ENCODE measurements around the gene HOXD9. TPM values are rescaled to one million over a fixed set of nuclear protein-coding genes. Genes with fewer than 3 reads are reported as not detected.

The HOXD9 gene
- polyA plus RNA-seq, 3 donors, result not detected

GRCh38 chr2:176088048-176088936 is 34.2 kb upstream of the HOXD9 start:
- Mint-ChIP-seq H3K27ac (no peak overlapping the region), H3K36me3 (peaks cover 0 to 15% of the 10 kb centered on the region in 2 donors), H3K9me3 (peaks cover 0 to 44% (median 26%) of the 10 kb centered on the region in 7 donors), H3K4me3 (peak overlapping the region; percentile 79 to 98), H3K4me1 (peaks cover 31% of the 10 kb centered on the region), H3K27me3 (ENCODE audit: low read depth in 3 of 3) (peaks cover 93 to 98% (median 95%) of the 10 kb centered on the region in 3 donors)
- Histone ChIP-seq H3K9ac (ENCODE audit: insufficient read depth, low read length, poor library complexity, severe bottlenecking) (no peak overlapping the region), H3K27me3 (ENCODE audit: control insufficient read depth in 2 of 2, insufficient read depth in 2 of 2, low read length in 2 of 2) (peaks cover 91 to 94% of the 10 kb centered on the region in 2 donors), H3K27ac (ENCODE audit: low read depth in 1 of 2, low read length in 2 of 2) (no peak overlapping the region), H2AFZ (ENCODE audit: insufficient read depth, low read depth, low read length, poor library complexity, severe bottlenecking) (peak overlapping the region; percentile 44), H3K4me2 (replicated peaks; ENCODE audit: extremely low read depth, low read length, poor library complexity, severe bottlenecking) (peak overlapping the region; percentile 64), H3K36me3 (replicated peaks in 1 of 2; ENCODE audit: control insufficient read depth in 1 of 2, insufficient read depth in 2 of 2, low read length in 2 of 2) (no peaks in the 10 kb centered on the region), H3K9me3 (replicated peaks in 1 of 2; ENCODE audit: control insufficient read depth in 1 of 2, insufficient read depth in 1 of 2, low read length in 2 of 2) (peaks cover 0 to 82% of the 10 kb centered on the region in 2 donors), H3K4me3 (replicated peaks in 1 of 3; ENCODE audit: low read depth in 2 of 3, low read length in 3 of 3) (peak overlapping the region in 1 of 3 experiments; percentile 48), H3K79me2 (ENCODE audit: insufficient read depth, low read length) (no peaks in the 10 kb centered on the region), H3K4me1 (ENCODE audit: control insufficient read depth in 1 of 2, insufficient read depth in 2 of 2, low read length in 2 of 2) (peaks cover 11 to 19% of the 10 kb centered on the region in 2 donors), H4K20me1 (ENCODE audit: insufficient read depth, low read length) (no peaks in the 10 kb centered on the region)
- 1% methylated on average over 33 of the region's 49 CpGs for WGBS (ENCODE audit: insufficient coverage)
- peak; percentile 77 for TF ChIP-seq CTCF (IDR thresholded peaks at IDR 0.05)
- DNase-seq, result peak in 2 of 3 donors; percentile 21 to 54
- intact Hi-C loops (cut with micrococcal nuclease), result no loop called here

GRCh38 chr2:176088937-176089842 is 33.3 kb upstream of the HOXD9 start:
- no peaks in the 10 kb centered on the region for H4K20me1 ChIP-seq (ENCODE audit: insufficient read depth, low read length)
- peaks cover 0 to 19% of the 10 kb centered on the region in 2 donors for H3K36me3 Mint-ChIP-seq
- no peak overlapping the region for H3K9ac ChIP-seq (ENCODE audit: insufficient read depth, low read length, poor library complexity, severe bottlenecking)
- no peak overlapping the region for H2AFZ ChIP-seq (ENCODE audit: insufficient read depth, low read depth, low read length, poor library complexity, severe bottlenecking)
- H3K36me3 ChIP-seq (replicated peaks in 1 of 2; ENCODE audit: control insufficient read depth in 1 of 2, insufficient read depth in 2 of 2, low read length in 2 of 2), result no peaks in the 10 kb centered on the region
- H3K79me2 ChIP-seq (ENCODE audit: insufficient read depth, low read length), result no peaks in the 10 kb centered on the region
- DNase-seq, result no peak
- H3K27me3 Mint-ChIP-seq (ENCODE audit: low read depth in 3 of 3), result peaks cover 93 to 98% (median 95%) of the 10 kb centered on the region in 3 donors
- TF ChIP-seq CTCF (IDR thresholded peaks at IDR 0.05), result no peak
- peaks cover 0 to 81% of the 10 kb centered on the region in 2 donors for H3K9me3 ChIP-seq (replicated peaks in 1 of 2; ENCODE audit: control insufficient read depth in 1 of 2, insufficient read depth in 1 of 2, low read length in 2 of 2)
- 9% methylated on average over 6 of the region's 6 CpGs for WGBS (ENCODE audit: insufficient coverage)
- H3K4me1 Mint-ChIP-seq, result peaks cover 33% of the 10 kb centered on the region
- no peak overlapping the region for H3K4me3 ChIP-seq (replicated peaks in 1 of 3; ENCODE audit: low read depth in 2 of 3, low read length in 3 of 3)
- H3K4me2 ChIP-seq (replicated peaks; ENCODE audit: extremely low read depth, low read length, poor library complexity, severe bottlenecking), result no peak overlapping the region
- H3K27me3 ChIP-seq (ENCODE audit: control insufficient read depth in 2 of 2, insufficient read depth in 2 of 2, low read length in 2 of 2), result peaks cover 91 to 94% of the 10 kb centered on the region in 2 donors
- H3K27ac Mint-ChIP-seq, result no peak overlapping the region
- H3K4me1 ChIP-seq (ENCODE audit: control insufficient read depth in 1 of 2, insufficient read depth in 2 of 2, low read length in 2 of 2), result peaks cover 14 to 22% of the 10 kb centered on the region in 2 donors
- peak overlapping the region in 1 of 2 donors; percentile 98 for H3K4me3 Mint-ChIP-seq
- H3K9me3 Mint-ChIP-seq, result peaks cover 0 to 44% (median 30%) of the 10 kb centered on the region in 7 donors
- intact Hi-C loops (cut with micrococcal nuclease), result no loop called here
- H3K27ac ChIP-seq (ENCODE audit: low read depth in 1 of 2, low read length in 2 of 2), result no peak overlapping the region

All from CD14-positive monocyte (primary cell).